GM23248 (cell line): ENCODE results near the gene GPBAR1. TPM values are rescaled to one million over a fixed set of nuclear protein-coding genes. Genes with fewer than 3 reads are reported as not detected.

ENCODE experiments used
- DNase-seq: peaks from one replicate; pipeline ENCODE4 v3.0.0-alpha.2; 2015
- H2AFZ ChIP-seq: fragments of 200-600 bp; sonication (generic); 2 replicates; pipeline ENCODE4 v1.6.1; 2016; ENCODE audit warnings: antibody characterized with exemption
- H3F3A ChIP-seq: fragments of 200-600 bp; sonication (generic); 2 replicates; pipeline ENCODE4 v1.6.1; 2016; ENCODE audit warnings: mild to moderate bottlenecking, antibody characterized with exemption, mixed run types; ENCODE audit not compliant: insufficient read depth
- H3K27ac ChIP-seq: fragments of 200-600 bp; sonication (generic); 2 replicates; pipeline ENCODE4 v1.5.1; 2016; ENCODE audit warnings: mild to moderate bottlenecking
- H3K27me3 ChIP-seq: fragments of 200-600 bp; sonication (generic); replicated peaks from 2 replicates; pipeline ENCODE4 v1.6.1; 2016; ENCODE audit warnings: mild to moderate bottlenecking; ENCODE audit not compliant: insufficient read depth
- H3K36me3 ChIP-seq: fragments of 200-600 bp; sonication (generic); 2 replicates; pipeline ENCODE4 v1.6.1; 2016; ENCODE audit warnings: low read depth, mild to moderate bottlenecking
- H3K4me1 ChIP-seq: fragments of 200-600 bp; sonication (generic); 2 replicates; pipeline ENCODE4 v1.6.1; 2016; ENCODE audit warnings: mild to moderate bottlenecking; ENCODE audit not compliant: insufficient read depth
- H3K4me2 ChIP-seq: fragments of 200-600 bp; sonication (generic); one replicate; pipeline ENCODE4 v1.6.1; 2016; ENCODE audit warnings: mild to moderate bottlenecking; ENCODE audit not compliant: unreplicated experiment
- H3K4me3 ChIP-seq: fragments of 200-600 bp; sonication (generic); 2 replicates; pipeline ENCODE4 v1.5.1; 2016; ENCODE audit warnings: mild to moderate bottlenecking
- H3K79me2 ChIP-seq: fragments of 200-600 bp; sonication (generic); 2 replicates; pipeline ENCODE4 v1.6.1; 2016; ENCODE audit warnings: mild to moderate bottlenecking; ENCODE audit not compliant: insufficient read depth
- H3K9ac ChIP-seq: fragments of 200-600 bp; sonication (generic); 2 replicates; pipeline ENCODE4 v1.6.1; 2016; ENCODE audit warnings: mild to moderate bottlenecking
- H3K9me2 ChIP-seq: fragments of 200-600 bp; sonication (generic); 2 replicates; pipeline ENCODE4 v1.6.1; 2016; ENCODE audit warnings: mixed run types, mild to moderate bottlenecking, moderate library complexity; ENCODE audit not compliant: insufficient read depth
- H3K9me3 ChIP-seq: fragments of 200-600 bp; sonication (generic); one replicate; pipeline ENCODE4 v1.6.1; 2017; ENCODE audit warnings: low read depth
- H4K20me1 ChIP-seq: fragments of 200-600 bp; sonication (generic); 2 replicates; pipeline ENCODE4 v1.6.0; 2016; ENCODE audit not compliant: insufficient read depth
- EZH2 ChIP-seq: fragments of 200-600 bp; sonication (generic); IDR thresholded peaks from 2 replicates; pipeline ENCODE4 v1.6.1; 2018; ENCODE audit warnings: antibody characterized with exemption, mild to moderate bottlenecking; ENCODE audit not compliant: insufficient read depth, poor library complexity, severe bottlenecking
- EZH2phosphoT487 ChIP-seq: fragments of 200-600 bp; sonication (generic); IDR thresholded peaks from 2 replicates; pipeline ENCODE4 v1.6.1; 2018; ENCODE audit warnings: antibody characterized with exemption, moderate library complexity, mild to moderate bottlenecking, low read depth; ENCODE audit not compliant: insufficient read depth
- WGBS, 2 experiments: methylation state at CpG; one replicate each; pipeline ENCODE4 v1.1.6; 2015 to 2017; ENCODE audit warnings: low lambda C conversion rate in 2 of 2, low coverage in 1 of 2; ENCODE audit errors: missing lambda C conversion rate in 2 of 2; 5-methylcytosine and 5-hydroxymethylcytosine counted together
- in situ Hi-C: fragments of 300-500 bp; cut with MboI; formaldehyde crosslinking; loops from 2 replicates; pipeline ENCODE4 v1.15.0; 2020
- polyA plus RNA-seq: library from polyadenylated mRNA; unstranded; fragments of >200 nt; fragmentation: Nextera tagmentation; extraction: Ambion mirVana; gene quantifications from 2 replicates; pipeline ENCODE4 v1.2.1, GENCODE V29; 2016
- total RNA-seq: library from RNA; depleted of rRNA; stranded (reverse); fragments of >200 nt; shearing (Covaris generic); gene quantifications from 2 replicates; pipeline ENCODE4 v1.2.3, GENCODE V29; 2014

Gene GPBAR1
- total and polyA plus RNA-seq, 2 experiments from 2014 or later: not detected

GRCh38 chr2:218262631-218263586, 2.1 kb downstream of the GPBAR1 start:
- H3K9ac ChIP-seq: no peak overlapping the region
- in situ Hi-C loops: no loop called here
- no peaks in the 10 kb centered on the region; the same call in 1 of the 2 replicates for H3K36me3 ChIP-seq
- H4K20me1 ChIP-seq: no peaks in the 10 kb centered on the region
- no peak overlapping the region for H3K4me3 ChIP-seq
- DNase-seq: no peak
- H3K9me2 ChIP-seq: no peaks in the 10 kb centered on the region
- peaks cover 22% of the 10 kb centered on the region for H3F3A ChIP-seq
- no peaks in the 10 kb centered on the region for H3K9me3 ChIP-seq
- peaks cover 18% of the 10 kb centered on the region for H3K4me1 ChIP-seq
- WGBS, 2 experiments: 78 to 85% methylated on average over 37 to 39 of the region's 39 CpGs
- no peak overlapping the region for H3K27ac ChIP-seq
- H3K27me3 ChIP-seq: no peaks in the 10 kb centered on the region
- no peak overlapping the region for H2AFZ ChIP-seq
- peaks cover 14% of the 10 kb centered on the region for H3K79me2 ChIP-seq
- no peak overlapping the region for H3K4me2 ChIP-seq
- no peak for TF ChIP-seq EZH2
- TF ChIP-seq EZH2phosphoT487: no peak

- in situ Hi-C loops: no loop called here
- H3K36me3 ChIP-seq: no peaks in the 10 kb centered on the region; the same call in 1 of the 2 replicates
- no peak for TF ChIP-seq EZH2phosphoT487
- no peak for TF ChIP-seq EZH2
These were observed 3.2 kb downstream of the GPBAR1 start for GRCh38 chr2:218263817-218264641.

GRCh38 chr2:218264773-218265561, 4.2 kb downstream of the GPBAR1 start:
- Histone ChIP-seq H3F3A (peaks cover 5% of the 10 kb centered on the region; the same call in 1 of the 2 replicates), H3K4me3 (no peak overlapping the region), H3K27ac (no peak overlapping the region), H4K20me1 (no peaks in the 10 kb centered on the region), H3K4me2 (no peak overlapping the region), H3K36me3 (no peaks in the 10 kb centered on the region; the same call in 1 of the 2 replicates), H2AFZ (no peak overlapping the region), H3K79me2 (peaks cover 34% of the 10 kb centered on the region), H3K9me3 (no peaks in the 10 kb centered on the region), H3K27me3 (no peaks in the 10 kb centered on the region), H3K9me2 (no peaks in the 10 kb centered on the region), H3K9ac (no peak overlapping the region), H3K4me1 (0 out of 2 replicates have a peak, but pooled peaks cover 4% of the 10 kb centered on the region)
- WGBS, 2 experiments: 70 to 72% methylated on average over 21 of the region's 22 CpGs
- TF ChIP-seq EZH2: no peak
- TF ChIP-seq EZH2phosphoT487: no peak
- DNase-seq: no peak
- in situ Hi-C loops: no loop called here

More at GRCh38 chr2:218263817-218264641, 3.2 kb downstream of the GPBAR1 start:
- Histone ChIP-seq H3K9me2 (no peaks in the 10 kb centered on the region), H3K4me2 (no peak overlapping the region), H2AFZ (no peak overlapping the region), H3K4me3 (no peak overlapping the region), H4K20me1 (no peaks in the 10 kb centered on the region), H3F3A (peaks cover 14% of the 10 kb centered on the region; the same call in 1 of the 2 replicates), H3K4me1 (peaks cover 13% of the 10 kb centered on the region), H3K9ac (no peak overlapping the region), H3K27me3 (no peaks in the 10 kb centered on the region), H3K79me2 (peaks cover 25% of the 10 kb centered on the region), H3K27ac (no peak overlapping the region), H3K9me3 (no peaks in the 10 kb centered on the region)
- 84 to 89% methylated on average over 17 of the region's 17 CpGs for WGBS, 2 experiments
- DNase-seq: no peak

GRCh38 chr2:218265626-218266025, 4.8 kb downstream of the GPBAR1 start:
- Histone ChIP-seq H3K36me3 (no peaks in the 10 kb centered on the region; the same call in 1 of the 2 replicates), H3K9ac (no peak overlapping the region), H3K27ac (no peak overlapping the region), H3K4me2 (no peak overlapping the region), H3K4me1 (0 out of 2 replicates have a peak, but pooled peaks cover 4% of the 10 kb centered on the region), H3K9me3 (no peaks in the 10 kb centered on the region), H2AFZ (no peak overlapping the region), H3K79me2 (peaks cover 36% of the 10 kb centered on the region), H3F3A (no peaks in the 10 kb centered on the region), H3K27me3 (no peaks in the 10 kb centered on the region), H4K20me1 (no peaks in the 10 kb centered on the region), H3K4me3 (no peak overlapping the region), H3K9me2 (no peaks in the 10 kb centered on the region)
- TF ChIP-seq EZH2 (no peak), EZH2phosphoT487 (no peak)
- no peak for DNase-seq
- WGBS, 2 experiments: 83 to 85% methylated on average over 8 of the region's 8 CpGs
- in situ Hi-C loops: no loop called here
